Testis (tissue), 3 donors: Measurements from ENCODE around the gene PSMC5. TPM values are rescaled to one million over a fixed set of nuclear protein-coding genes. Genes with fewer than 3 reads are reported as not detected.

Experiments used
- DNase-seq: peaks from one replicate; pipeline ENCODE4 v3.0.0-alpha.2; 2019
- H3K27ac ChIP-seq, 2 donors: fragments of 200-600 bp; sonication (generic); one replicate each; pipeline ENCODE4 v1.5.1; 2019
- H3K27me3 ChIP-seq: fragments of 200-600 bp; sonication (generic); one replicate; pipeline ENCODE4 v1.5.1; 2019
- H3K36me3 ChIP-seq: fragments of 200-600 bp; sonication (generic); one replicate; pipeline ENCODE4 v1.5.1; 2017; ENCODE audit warnings: low read depth; ENCODE audit errors: missing control alignments
- H3K4me1 ChIP-seq: fragments of 200-600 bp; sonication (generic); one replicate; pipeline ENCODE4 v1.5.1; 2019
- H3K4me3 ChIP-seq, 2 donors: fragments of 200-600 bp; sonication (generic); one replicate each; pipeline ENCODE4 v1.5.1; 2017 to 2019
- H3K9me3 ChIP-seq: fragments of 200-600 bp; sonication (generic); one replicate; pipeline ENCODE4 v1.5.1; 2017
- CTCF ChIP-seq, 3 experiments: fragments of 450-650 bp in 2 of 3; fragments of 200-600 bp in 1 of 3; sonication (generic) in 1 of 3; IDR thresholded peaks; one replicate each; pipeline ENCODE4 v1.5.1; 2016 to 2019; ENCODE audit warnings: antibody characterized with exemption in 3 of 3, mild to moderate bottlenecking in 2 of 3, moderate library complexity in 1 of 3
- POLR2A ChIP-seq: fragments of 450-650 bp; IDR thresholded peaks from one replicate; pipeline ENCODE4 v1.6.1; 2017; ENCODE audit warnings: antibody characterized with exemption, mild to moderate bottlenecking, moderate library complexity
- WGBS, 2 donors: methylation state at CpG; one replicate each; pipeline ENCODE4 v1.1.5; 2018; 5-methylcytosine and 5-hydroxymethylcytosine counted together
- intact Hi-C: fragments of 100-400 bp; cut with DNase I; formaldehyde crosslinking; loops from one replicate; pipeline ENCODE4 v1.15.1; 2023; ENCODE audit warnings: low total_unique reads
- polyA plus RNA-seq: library from polyadenylated mRNA; stranded (reverse); fragments of 350-450 nt; fragmentation: Illumina TruSeq; extraction: RNeasy Lipid Tissue Mini Kit (QIAGEN cat#74804); gene quantifications from one replicate; pipeline ENCODE4 v1.2.3, GENCODE V29; 2014; ENCODE audit warnings: low read depth, low replicate concordance; ENCODE audit not compliant: insufficient read depth
- total RNA-seq, 2 donors: library from RNA; depleted of rRNA; stranded (reverse); fragments of >200 nt; gene quantifications; one replicate each; pipeline ENCODE4 v1.2.3, GENCODE V29; 2016

The PSMC5 gene
- total and polyA plus RNA-seq, 3 donors from 2014 or later = 121 to 269 (median 145) TPM

GRCh38 chr17:63832014-63832413 is 4.8 kb downstream of the PSMC5 start:
- Histone ChIP-seq H3K4me1 (peaks cover 8% of the 10 kb centered on the region), H3K9me3 (no peaks in the 10 kb centered on the region), H3K27ac (no peak overlapping the region), H3K4me3 (no peak overlapping the region), H3K27me3 (no peaks in the 10 kb centered on the region), H3K36me3 (no peaks in the 10 kb centered on the region)
- no peak for DNase-seq
- TF ChIP-seq CTCF (IDR thresholded peaks at IDR 0.05) (no peak), POLR2A (no peak)
- 84 to 95% methylated on average over 5 of the region's 5 CpGs for WGBS, 2 donors
- intact Hi-C loops = no loop called here

GRCh38 chr17:63832455-63832854 is 5.2 kb downstream of the PSMC5 start:
- no peak for DNase-seq
- Histone ChIP-seq H3K4me3 (no peak overlapping the region), H3K27me3 (no peaks in the 10 kb centered on the region), H3K9me3 (no peaks in the 10 kb centered on the region), H3K36me3 (no peaks in the 10 kb centered on the region), H3K4me1 (peaks cover 10% of the 10 kb centered on the region), H3K27ac (no peak overlapping the region)
- no peak for TF ChIP-seq CTCF (IDR thresholded peaks at IDR 0.05)
- TF ChIP-seq POLR2A = no peak
- WGBS, 2 donors = 74 to 80% methylated on average over 2 of the region's 2 CpGs
- intact Hi-C loops = no loop called here

GRCh38 chr17:63833026-63833740 is 6.0 kb downstream of the PSMC5 start:
- intact Hi-C loops = no loop called here

GRCh38 chr17:63833741-63834373 is 6.6 kb downstream of the PSMC5 start:
- H3K27ac ChIP-seq = no peak overlapping the region
- no peak overlapping the region for H3K4me3 ChIP-seq
- no peaks in the 10 kb centered on the region for H3K36me3 ChIP-seq
- no peak for DNase-seq
- H3K4me1 ChIP-seq = peaks cover 16% of the 10 kb centered on the region
- H3K9me3 ChIP-seq = no peaks in the 10 kb centered on the region
- WGBS, 2 donors = 84 to 91% methylated on average over 12 to 15 of the region's 15 CpGs
- TF ChIP-seq POLR2A (no peak), CTCF (IDR thresholded peaks at IDR 0.05) (no peak)
- H3K27me3 ChIP-seq = no peaks in the 10 kb centered on the region
- intact Hi-C loops = no loop called here

More at GRCh38 chr17:63833026-63833740, 6.0 kb downstream of the PSMC5 start:
- no peak for TF ChIP-seq CTCF (IDR thresholded peaks at IDR 0.05)
- Histone ChIP-seq H3K4me1 (peaks cover 15% of the 10 kb centered on the region), H3K27ac (no peak overlapping the region), H3K9me3 (no peaks in the 10 kb centered on the region), H3K27me3 (no peaks in the 10 kb centered on the region), H3K36me3 (no peaks in the 10 kb centered on the region), H3K4me3 (no peak overlapping the region)
- WGBS, 2 donors = 77 to 87% methylated on average over 11 to 14 of the region's 14 CpGs
- DNase-seq = no peak
